WTC11 (cell line): ENCODE results near the gene TMEM120B. TPM values are rescaled to one million over a fixed set of nuclear protein-coding genes. Genes with fewer than 3 reads are reported as not detected.
A peak's percentile ranks its signal among the peaks of the same experiment; 100 is the strongest.

ENCODE experiments used
- ATAC-seq: fragments of 200-7000 bp; cut with Tn5 transposase; 2 replicates; pipeline ENCODE4 v1.10.0; 2021; ENCODE audit warnings: mild to moderate bottlenecking, moderate library complexity
- CTCF ChIA-PET: fragments of 300-600 bp; sonication (Branson Sonifier 250); formaldehyde crosslinking; loops from one replicate; lab custom pipeline; 2021; ENCODE audit warnings: antibody characterized with exemption; lab: Charles Lee
- POLR2A ChIA-PET: fragments of 350-600 bp; sonication (Branson Sonifier 250); formaldehyde crosslinking; loops from one replicate; lab custom pipeline; 2021; ENCODE audit warnings: antibody characterized with exemption; lab: Charles Lee
- DNase-seq: peaks from one replicate; pipeline ENCODE4 v3.0.0; 2021; ENCODE audit warnings: low spot score
- H3K27ac Mint-ChIP-seq: 2 replicates; pipeline ENCODE4 v1.8.0; 2021; ENCODE audit warnings: mixed read lengths
- H3K27me3 Mint-ChIP-seq: 2 replicates; pipeline ENCODE4 v1.8.0; 2021; ENCODE audit warnings: low read depth, mild to moderate bottlenecking, moderate library complexity, mixed read lengths
- H3K36me3 Mint-ChIP-seq: 2 replicates; pipeline ENCODE4 v1.8.0; 2021; ENCODE audit warnings: mixed read lengths
- H3K4me1 Mint-ChIP-seq: 2 replicates; pipeline ENCODE4 v1.8.0; 2022; ENCODE audit warnings: mixed read lengths
- H3K4me3 Mint-ChIP-seq: 2 replicates; pipeline ENCODE4 v1.8.0; 2021; ENCODE audit warnings: mild to moderate bottlenecking, moderate library complexity, mixed read lengths
- H3K9me3 Mint-ChIP-seq: 2 replicates; pipeline ENCODE4 v1.8.0; 2021; ENCODE audit warnings: mixed read lengths
- ETV6 ChIP-seq: sonication (generic); formaldehyde crosslinking; IDR thresholded peaks from 2 replicates; pipeline ENCODE4 v1.8.1; 2022; ENCODE audit warnings: mild to moderate bottlenecking, missing genetic modification reagents
- GABPB1 ChIP-seq: sonication (generic); formaldehyde crosslinking; IDR thresholded peaks from 2 replicates; pipeline ENCODE4 v1.8.1; 2023; ENCODE audit warnings: mild to moderate bottlenecking, missing genetic modification reagents
- MYBL2 ChIP-seq: sonication (generic); formaldehyde crosslinking; IDR thresholded peaks from 2 replicates; pipeline ENCODE4 v1.8.1; 2023; ENCODE audit warnings: mild to moderate bottlenecking, moderate library complexity, missing genetic modification reagents
- ZNF121 ChIP-seq: sonication (generic); formaldehyde crosslinking; IDR thresholded peaks from 2 replicates; pipeline ENCODE4 v1.8.0; 2023; ENCODE audit warnings: missing genetic modification reagents
- ZNF232 ChIP-seq: sonication (generic); formaldehyde crosslinking; IDR thresholded peaks from 2 replicates; pipeline ENCODE4 v1.8.0; 2022; ENCODE audit warnings: mild to moderate bottlenecking, missing genetic modification reagents
- ZNF396 ChIP-seq: fragments of 250-450 bp; sonication (Bioruptor Pico); IDR thresholded peaks from 2 replicates; pipeline ENCODE4 v1.8.0; 2021; ENCODE audit warnings: mild to moderate bottlenecking, moderate library complexity, borderline replicate concordance
- ZNF416 ChIP-seq: fragments of 250-450 bp; sonication (Bioruptor Pico); IDR thresholded peaks from 2 replicates; pipeline ENCODE4 v1.9.0; 2021; ENCODE audit warnings: mild to moderate bottlenecking, inconsistent platforms
- ZNF671 ChIP-seq: fragments of 250-450 bp; sonication (Bioruptor Pico); IDR thresholded peaks from 2 replicates; pipeline ENCODE4 v1.8.0; 2021; ENCODE audit warnings: mild to moderate bottlenecking
- total RNA-seq: library from RNA; stranded (reverse); gene quantifications from 3 replicates; pipeline ENCODE4 v1.2.3, GENCODE V29; 2021
- TF ChIP-seq, protein P1 (sequence below): sonication (generic); formaldehyde crosslinking; IDR thresholded peaks from 2 replicates; pipeline ENCODE4 v1.8.1; 2023; ENCODE audit warnings: mild to moderate bottlenecking, missing genetic modification reagents, borderline replicate concordance
- TF ChIP-seq, protein P2 (sequence below): sonication (generic); formaldehyde crosslinking; conservative IDR thresholded peaks from 2 replicates; pipeline ENCODE4 v1.8.1; 2023; ENCODE audit warnings: mild to moderate bottlenecking, low read depth, missing genetic modification reagents, moderate library complexity
- TF ChIP-seq, protein P3 (sequence below): fragments of 250-450 bp; sonication (Bioruptor Pico); IDR thresholded peaks from 2 replicates; pipeline ENCODE4 v1.9.0; 2021; ENCODE audit warnings: mild to moderate bottlenecking, borderline replicate concordance
- TF ChIP-seq, protein P4 (sequence below): sonication (generic); formaldehyde crosslinking; IDR thresholded peaks from 2 replicates; pipeline ENCODE4 v1.8.0; 2023; ENCODE audit warnings: missing genetic modification reagents
- TF ChIP-seq, protein P5 (sequence below): sonication (generic); formaldehyde crosslinking; IDR thresholded peaks from 2 replicates; pipeline ENCODE4 v1.8.0; 2022; ENCODE audit warnings: mild to moderate bottlenecking, missing genetic modification reagents

The TMEM120B gene
- total RNA-seq, 1 experiment from 2014 or later, result 36.9 TPM

DNA sequence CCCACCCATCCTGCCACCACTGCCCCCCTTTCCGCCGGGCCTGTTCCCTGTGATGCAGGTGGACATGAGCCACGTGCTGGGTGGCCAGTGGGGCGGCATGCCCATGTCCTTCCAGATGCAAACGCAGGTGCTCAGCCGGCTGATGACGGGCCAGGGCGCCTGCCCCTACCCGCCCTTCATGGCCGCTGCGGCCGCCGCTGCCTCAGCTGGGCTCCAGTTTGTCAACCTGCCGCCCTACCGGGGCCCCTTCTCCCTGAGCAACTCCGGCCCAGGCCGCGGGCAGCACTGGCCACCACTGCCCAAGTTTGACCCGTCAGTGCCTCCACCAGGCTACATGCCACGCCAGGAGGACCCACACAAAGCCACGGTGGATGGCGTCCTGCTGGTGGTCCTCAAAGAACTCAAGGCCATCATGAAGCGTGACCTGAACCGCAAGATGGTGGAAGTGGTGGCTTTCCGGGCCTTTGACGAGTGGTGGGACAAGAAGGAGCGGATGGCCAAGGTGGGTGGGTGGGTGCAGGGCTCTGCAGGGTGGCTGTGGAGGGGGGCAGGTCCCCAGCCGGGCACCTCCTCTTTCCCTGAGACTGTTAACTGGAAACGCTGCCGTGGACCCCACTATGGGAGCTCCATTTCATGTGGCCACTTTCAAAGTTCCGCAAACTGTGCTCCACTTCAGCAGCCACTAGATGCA is 102.0 kb downstream of the TMEM120B start:
- peaks cover 19% of the 10 kb centered on the region for H3K36me3 Mint-ChIP-seq
- CTCF ChIA-PET, result interaction anchor here (0.9 to 2.0 kb wide), 2 partner anchors 13 to 19 kb away, joined by 3 to 4 read pairs; no protein-coding TSS in a partner anchor

DNA sequence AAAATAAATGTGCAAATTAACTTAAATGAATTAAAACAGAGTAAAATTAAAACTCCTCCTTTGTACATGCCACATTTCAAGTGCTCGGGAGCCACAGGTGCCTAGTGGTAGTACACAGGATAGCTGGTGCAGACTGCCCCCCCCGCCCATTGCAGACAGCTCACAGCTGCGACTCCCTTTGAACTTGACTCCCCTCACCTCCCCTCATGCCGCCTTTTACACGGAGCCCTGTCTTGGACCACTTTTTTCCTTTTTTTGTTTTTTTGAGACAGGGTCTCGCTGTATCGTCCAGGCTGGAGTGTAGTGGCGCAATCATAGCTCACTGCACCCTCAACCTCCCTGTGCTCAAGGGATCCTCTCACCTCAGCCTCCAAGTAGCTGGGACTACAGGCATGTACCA is 102.7 kb downstream of the TMEM120B start:
- no peak overlapping the region for H3K27ac Mint-ChIP-seq
- no peak overlapping the region for H3K4me3 Mint-ChIP-seq
- TF ChIP-seq ZNF416 (CRISPR knock-in tag) (no peak), ZNF121 (CRISPR knock-in tag) (peak; percentile 60; the same call in 1 of the 2 replicates)
- H3K9me3 Mint-ChIP-seq, result no peaks in the 10 kb centered on the region
- CTCF ChIA-PET, result interaction anchor here (0.9 to 2.0 kb wide), 2 partner anchors 12 to 20 kb away, joined by 3 to 4 read pairs; no protein-coding TSS in a partner anchor
- DNase-seq (no peak), ATAC-seq (no peak)
- peaks cover 18% of the 10 kb centered on the region for H3K36me3 Mint-ChIP-seq
- no peaks in the 10 kb centered on the region for H3K27me3 Mint-ChIP-seq
- peaks cover 23% of the 10 kb centered on the region for H3K4me1 Mint-ChIP-seq
- POLR2A ChIA-PET, result interaction anchor here (1.2 kb wide), 1 partner anchor 13 kb away, joined by 3 read pairs; no protein-coding TSS in a partner anchor

More for the DNA sequence above, 102.0 kb downstream of the TMEM120B start:
- Mint-ChIP-seq H3K4me3 (no peak overlapping the region), H3K27ac (no peak overlapping the region), H3K9me3 (no peaks in the 10 kb centered on the region), H3K27me3 (no peaks in the 10 kb centered on the region), H3K4me1 (peaks cover 23% of the 10 kb centered on the region)
- no peak for ATAC-seq
- DNase-seq, result no peak
- POLR2A ChIA-PET, result interaction anchor here (0.6 to 1.2 kb wide), 2 partner anchors 13 to 453 kb away, joined by 3 read pairs; no protein-coding TSS in a partner anchor
- TF ChIP-seq, protein P1, sequence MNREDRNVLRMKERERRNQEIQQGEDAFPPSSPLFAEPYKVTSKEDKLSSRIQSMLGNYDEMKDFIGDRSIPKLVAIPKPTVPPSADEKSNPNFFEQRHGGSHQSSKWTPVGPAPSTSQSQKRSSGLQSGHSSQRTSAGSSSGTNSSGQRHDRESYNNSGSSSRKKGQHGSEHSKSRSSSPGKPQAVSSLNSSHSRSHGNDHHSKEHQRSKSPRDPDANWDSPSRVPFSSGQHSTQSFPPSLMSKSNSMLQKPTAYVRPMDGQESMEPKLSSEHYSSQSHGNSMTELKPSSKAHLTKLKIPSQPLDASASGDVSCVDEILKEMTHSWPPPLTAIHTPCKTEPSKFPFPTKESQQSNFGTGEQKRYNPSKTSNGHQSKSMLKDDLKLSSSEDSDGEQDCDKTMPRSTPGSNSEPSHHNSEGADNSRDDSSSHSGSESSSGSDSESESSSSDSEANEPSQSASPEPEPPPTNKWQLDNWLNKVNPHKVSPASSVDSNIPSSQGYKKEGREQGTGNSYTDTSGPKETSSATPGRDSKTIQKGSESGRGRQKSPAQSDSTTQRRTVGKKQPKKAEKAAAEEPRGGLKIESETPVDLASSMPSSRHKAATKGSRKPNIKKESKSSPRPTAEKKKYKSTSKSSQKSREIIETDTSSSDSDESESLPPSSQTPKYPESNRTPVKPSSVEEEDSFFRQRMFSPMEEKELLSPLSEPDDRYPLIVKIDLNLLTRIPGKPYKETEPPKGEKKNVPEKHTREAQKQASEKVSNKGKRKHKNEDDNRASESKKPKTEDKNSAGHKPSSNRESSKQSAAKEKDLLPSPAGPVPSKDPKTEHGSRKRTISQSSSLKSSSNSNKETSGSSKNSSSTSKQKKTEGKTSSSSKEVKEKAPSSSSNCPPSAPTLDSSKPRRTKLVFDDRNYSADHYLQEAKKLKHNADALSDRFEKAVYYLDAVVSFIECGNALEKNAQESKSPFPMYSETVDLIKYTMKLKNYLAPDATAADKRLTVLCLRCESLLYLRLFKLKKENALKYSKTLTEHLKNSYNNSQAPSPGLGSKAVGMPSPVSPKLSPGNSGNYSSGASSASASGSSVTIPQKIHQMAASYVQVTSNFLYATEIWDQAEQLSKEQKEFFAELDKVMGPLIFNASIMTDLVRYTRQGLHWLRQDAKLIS (CRISPR knock-in tag), result no peak
- TF ChIP-seq ZNF232 (CRISPR knock-in tag), result no peak
- no peak for TF ChIP-seq ZNF396
- TF ChIP-seq, protein P2, sequence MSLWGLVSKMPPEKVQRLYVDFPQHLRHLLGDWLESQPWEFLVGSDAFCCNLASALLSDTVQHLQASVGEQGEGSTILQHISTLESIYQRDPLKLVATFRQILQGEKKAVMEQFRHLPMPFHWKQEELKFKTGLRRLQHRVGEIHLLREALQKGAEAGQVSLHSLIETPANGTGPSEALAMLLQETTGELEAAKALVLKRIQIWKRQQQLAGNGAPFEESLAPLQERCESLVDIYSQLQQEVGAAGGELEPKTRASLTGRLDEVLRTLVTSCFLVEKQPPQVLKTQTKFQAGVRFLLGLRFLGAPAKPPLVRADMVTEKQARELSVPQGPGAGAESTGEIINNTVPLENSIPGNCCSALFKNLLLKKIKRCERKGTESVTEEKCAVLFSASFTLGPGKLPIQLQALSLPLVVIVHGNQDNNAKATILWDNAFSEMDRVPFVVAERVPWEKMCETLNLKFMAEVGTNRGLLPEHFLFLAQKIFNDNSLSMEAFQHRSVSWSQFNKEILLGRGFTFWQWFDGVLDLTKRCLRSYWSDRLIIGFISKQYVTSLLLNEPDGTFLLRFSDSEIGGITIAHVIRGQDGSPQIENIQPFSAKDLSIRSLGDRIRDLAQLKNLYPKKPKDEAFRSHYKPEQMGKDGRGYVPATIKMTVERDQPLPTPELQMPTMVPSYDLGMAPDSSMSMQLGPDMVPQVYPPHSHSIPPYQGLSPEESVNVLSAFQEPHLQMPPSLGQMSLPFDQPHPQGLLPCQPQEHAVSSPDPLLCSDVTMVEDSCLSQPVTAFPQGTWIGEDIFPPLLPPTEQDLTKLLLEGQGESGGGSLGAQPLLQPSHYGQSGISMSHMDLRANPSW (CRISPR knock-in tag), result no peak
- TF ChIP-seq, protein P3, sequence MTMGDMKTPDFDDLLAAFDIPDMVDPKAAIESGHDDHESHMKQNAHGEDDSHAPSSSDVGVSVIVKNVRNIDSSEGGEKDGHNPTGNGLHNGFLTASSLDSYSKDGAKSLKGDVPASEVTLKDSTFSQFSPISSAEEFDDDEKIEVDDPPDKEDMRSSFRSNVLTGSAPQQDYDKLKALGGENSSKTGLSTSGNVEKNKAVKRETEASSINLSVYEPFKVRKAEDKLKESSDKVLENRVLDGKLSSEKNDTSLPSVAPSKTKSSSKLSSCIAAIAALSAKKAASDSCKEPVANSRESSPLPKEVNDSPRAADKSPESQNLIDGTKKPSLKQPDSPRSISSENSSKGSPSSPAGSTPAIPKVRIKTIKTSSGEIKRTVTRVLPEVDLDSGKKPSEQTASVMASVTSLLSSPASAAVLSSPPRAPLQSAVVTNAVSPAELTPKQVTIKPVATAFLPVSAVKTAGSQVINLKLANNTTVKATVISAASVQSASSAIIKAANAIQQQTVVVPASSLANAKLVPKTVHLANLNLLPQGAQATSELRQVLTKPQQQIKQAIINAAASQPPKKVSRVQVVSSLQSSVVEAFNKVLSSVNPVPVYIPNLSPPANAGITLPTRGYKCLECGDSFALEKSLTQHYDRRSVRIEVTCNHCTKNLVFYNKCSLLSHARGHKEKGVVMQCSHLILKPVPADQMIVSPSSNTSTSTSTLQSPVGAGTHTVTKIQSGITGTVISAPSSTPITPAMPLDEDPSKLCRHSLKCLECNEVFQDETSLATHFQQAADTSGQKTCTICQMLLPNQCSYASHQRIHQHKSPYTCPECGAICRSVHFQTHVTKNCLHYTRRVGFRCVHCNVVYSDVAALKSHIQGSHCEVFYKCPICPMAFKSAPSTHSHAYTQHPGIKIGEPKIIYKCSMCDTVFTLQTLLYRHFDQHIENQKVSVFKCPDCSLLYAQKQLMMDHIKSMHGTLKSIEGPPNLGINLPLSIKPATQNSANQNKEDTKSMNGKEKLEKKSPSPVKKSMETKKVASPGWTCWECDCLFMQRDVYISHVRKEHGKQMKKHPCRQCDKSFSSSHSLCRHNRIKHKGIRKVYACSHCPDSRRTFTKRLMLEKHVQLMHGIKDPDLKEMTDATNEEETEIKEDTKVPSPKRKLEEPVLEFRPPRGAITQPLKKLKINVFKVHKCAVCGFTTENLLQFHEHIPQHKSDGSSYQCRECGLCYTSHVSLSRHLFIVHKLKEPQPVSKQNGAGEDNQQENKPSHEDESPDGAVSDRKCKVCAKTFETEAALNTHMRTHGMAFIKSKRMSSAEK (CRISPR knock-in tag), result no peak

DNA sequence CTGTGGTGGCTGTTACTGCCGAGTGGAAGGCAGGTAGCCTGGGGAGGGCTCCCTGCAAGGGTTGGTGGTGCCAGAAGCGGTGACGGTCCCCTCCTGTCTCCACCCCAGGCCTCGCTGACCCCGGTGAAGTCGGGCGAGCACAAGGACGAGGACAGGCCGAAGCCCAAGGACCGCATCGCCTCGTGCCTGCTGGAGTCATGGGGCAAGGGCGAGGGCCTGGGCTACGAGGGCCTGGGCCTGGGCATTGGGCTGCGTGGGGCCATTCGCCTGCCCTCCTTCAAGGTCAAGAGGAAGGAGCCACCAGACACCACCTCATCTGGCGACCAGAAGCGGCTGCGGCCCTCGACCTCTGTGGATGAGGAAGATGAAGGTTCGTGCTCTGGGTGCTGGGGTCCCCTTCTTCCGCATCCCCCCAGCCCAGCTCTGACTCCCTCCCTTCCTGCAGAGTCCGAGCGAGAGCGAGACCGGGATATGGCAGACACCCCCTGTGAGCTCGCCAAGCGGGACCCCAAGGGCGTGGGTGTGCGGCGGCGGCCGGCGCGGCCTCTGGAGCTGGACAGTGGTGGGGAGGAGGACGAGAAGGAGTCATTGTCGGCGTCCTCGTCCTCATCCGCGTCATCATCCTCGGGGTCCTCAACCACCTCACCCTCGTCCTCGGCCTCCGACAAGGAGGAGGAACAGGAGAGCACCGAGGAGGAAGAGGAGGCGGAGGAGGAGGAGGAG is 104.5 kb downstream of the TMEM120B start:
- Mint-ChIP-seq H3K9me3 (no peaks in the 10 kb centered on the region), H3K4me3 (no peak overlapping the region), H3K27ac (no peak overlapping the region), H3K4me1 (peaks cover 13% of the 10 kb centered on the region), H3K27me3 (no peaks in the 10 kb centered on the region), H3K36me3 (peaks cover 23% of the 10 kb centered on the region)
- DNase-seq, result no peak
- ATAC-seq, result no peak
- ChIA-PET CTCF (interaction anchor here (1.1 to 1.9 kb wide), 2 partner anchors 12 to 23 kb away, joined by 3 to 4 read pairs; no protein-coding TSS in a partner anchor), POLR2A (no interaction called here)
- TF ChIP-seq, protein P4, sequence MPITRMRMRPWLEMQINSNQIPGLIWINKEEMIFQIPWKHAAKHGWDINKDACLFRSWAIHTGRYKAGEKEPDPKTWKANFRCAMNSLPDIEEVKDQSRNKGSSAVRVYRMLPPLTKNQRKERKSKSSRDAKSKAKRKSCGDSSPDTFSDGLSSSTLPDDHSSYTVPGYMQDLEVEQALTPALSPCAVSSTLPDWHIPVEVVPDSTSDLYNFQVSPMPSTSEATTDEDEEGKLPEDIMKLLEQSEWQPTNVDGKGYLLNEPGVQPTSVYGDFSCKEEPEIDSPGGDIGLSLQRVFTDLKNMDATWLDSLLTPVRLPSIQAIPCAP, result no peak
- TF ChIP-seq, protein P5, sequence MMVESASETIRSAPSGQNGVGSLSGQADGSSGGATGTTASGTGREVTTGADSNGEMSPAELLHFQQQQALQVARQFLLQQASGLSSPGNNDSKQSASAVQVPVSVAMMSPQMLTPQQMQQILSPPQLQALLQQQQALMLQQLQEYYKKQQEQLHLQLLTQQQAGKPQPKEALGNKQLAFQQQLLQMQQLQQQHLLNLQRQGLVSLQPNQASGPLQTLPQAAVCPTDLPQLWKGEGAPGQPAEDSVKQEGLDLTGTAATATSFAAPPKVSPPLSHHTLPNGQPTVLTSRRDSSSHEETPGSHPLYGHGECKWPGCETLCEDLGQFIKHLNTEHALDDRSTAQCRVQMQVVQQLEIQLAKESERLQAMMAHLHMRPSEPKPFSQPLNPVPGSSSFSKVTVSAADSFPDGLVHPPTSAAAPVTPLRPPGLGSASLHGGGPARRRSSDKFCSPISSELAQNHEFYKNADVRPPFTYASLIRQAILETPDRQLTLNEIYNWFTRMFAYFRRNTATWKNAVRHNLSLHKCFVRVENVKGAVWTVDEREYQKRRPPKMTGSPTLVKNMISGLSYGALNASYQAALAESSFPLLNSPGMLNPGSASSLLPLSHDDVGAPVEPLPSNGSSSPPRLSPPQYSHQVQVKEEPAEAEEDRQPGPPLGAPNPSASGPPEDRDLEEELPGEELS (CRISPR knock-in tag), result no peak
- TF ChIP-seq ZNF671 (CRISPR knock-in tag) (no peak), GABPB1 (no peak), ETV6 (CRISPR knock-in tag) (no peak), MYBL2 (no peak)
